K562 (cell line): ENCODE measurements around the gene NAGLU. TPM values are rescaled to one million over a fixed set of nuclear protein-coding genes. Genes with fewer than 3 reads are reported as not detected.

ENCODE experiments used
- CTBP1 ChIP-seq: fragments of 450-650 bp; IDR thresholded peaks from 2 replicates; pipeline ENCODE4 v1.6.1; 2016; ENCODE audit warnings: borderline replicate concordance
- E2F6 ChIP-seq, 2 experiments: IDR thresholded peaks; 2 replicates each; pipeline ENCODE4 v1.6.1; 2011; ENCODE audit warnings: borderline replicate concordance in 1 of 2, control low read depth in 1 of 2, low read depth in 1 of 2, low read length in 1 of 2, mild to moderate bottlenecking in 1 of 2, mixed read lengths in 1 of 2, moderate library complexity in 1 of 2; ENCODE audit not compliant: insufficient read depth in 1 of 2, insufficient read length in 1 of 2, poor library complexity in 1 of 2, severe bottlenecking in 1 of 2; ENCODE audit errors: extremely low read depth in 1 of 2
- KLF1 ChIP-seq: fragments of 450-650 bp; IDR thresholded peaks from 2 replicates; pipeline ENCODE4 v1.6.1; 2016; ENCODE audit warnings: missing genetic modification characterization, missing compliant biosample characterization
- MYNN ChIP-seq, 2 experiments: sonication (generic); formaldehyde crosslinking in 1 of 2; IDR thresholded peaks; 2 replicates each; pipeline versions ENCODE4 v1.5.0 to v1.6.1; 2016 to 2020; ENCODE audit warnings: antibody characterized with exemption in 1 of 2, missing genetic modification reagents in 1 of 2
- ZBTB11 ChIP-seq, 3 experiments: fragments of 200-800 bp in 1 of 3; fragments of 250-450 bp in 1 of 3; fragments of 450-650 bp in 1 of 3; sonication (Bioruptor Pico) in 1 of 3; sonication (Bioruptor generic) in 1 of 3; formaldehyde crosslinking in 1 of 3; IDR thresholded peaks; 2 replicates each; pipeline versions ENCODE4 v1.6.1 to v1.8.0; 2016 to 2022; ENCODE audit warnings: mild to moderate bottlenecking in 2 of 3, missing genetic modification characterization in 2 of 3, missing compliant biosample characterization in 1 of 3, moderate library complexity in 1 of 3
- ZBTB40 ChIP-seq, 2 experiments: fragments of 450-650 bp in 1 of 2; sonication (generic) in 1 of 2; formaldehyde crosslinking in 1 of 2; IDR thresholded peaks; 2 replicates each; pipeline versions ENCODE4 v1.7.1 to v1.9.0; 2016 to 2022; ENCODE audit warnings: inconsistent platforms in 1 of 2, mild to moderate bottlenecking in 1 of 2, missing genetic modification reagents in 1 of 2
- ZFP30 ChIP-seq: fragments of 250-450 bp; sonication (Bioruptor Pico); IDR thresholded peaks from 2 replicates; pipeline ENCODE4 v1.8.0; 2022; ENCODE audit warnings: moderate library complexity, mild to moderate bottlenecking, inconsistent platforms, borderline replicate concordance
- ZNF589 ChIP-seq: fragments of 200-800 bp; sonication (Bioruptor generic); IDR thresholded peaks from 2 replicates; pipeline ENCODE4 v1.6.1; 2016; ENCODE audit warnings: low read depth, missing genetic modification characterization, missing compliant biosample characterization
- polyA plus RNA-seq, 8 experiments: library from polyadenylated mRNA; depleted of rRNA in 4 of 8; stranded (reverse) in 5 of 8; unstranded in 3 of 8; fragments of >200 nt; fragmentation: Nextera tagmentation in 2 of 8; fragmentation: Illumina TruSeq in 1 of 8; extraction: Ambion mirVana in 2 of 8; extraction: Trizol in 1 of 8; gene quantifications; 2 replicates each; pipeline versions ENCODE4 v1.2.1 to v1.2.3, GENCODE V29; 2011 to 2014; ENCODE audit warnings: inconsistent platforms in 1 of 8, missing spikeins in 1 of 8
- total RNA-seq, 7 experiments: library from RNA; depleted of rRNA in 6 of 7; stranded (reverse); fragments of >200 nt in 6 of 7; fragmentation: Illumina TruSeq in 2 of 7; extraction: Trizol in 2 of 7; gene quantifications; 2 replicates each; pipeline versions ENCODE4 v1.2.1 to v1.2.3, GENCODE V29; 2011 to 2021; ENCODE audit warnings: low replicate concordance in 1 of 7

Gene NAGLU
- total and polyA plus RNA-seq, 9 of the 15 experiments (the other 6 are each of a cell fraction or from before 2014, with no cell fraction given) = 0.04 to 21.5 (median 8.5) TPM

GRCh38 chr17:42536372-42537155 lies 523 bp downstream of the NAGLU start (continued):
- TF ChIP-seq E2F6 (IDR thresholded peaks at IDR 0.05; ENCODE audit: borderline replicate concordance in 1 of 2, extremely low read depth in 1 of 2, insufficient read depth in 1 of 2, insufficient read length in 1 of 2, low read depth in 1 of 2, low read length in 1 of 2, poor library complexity in 1 of 2, severe bottlenecking in 1 of 2) (peak; percentile 23 to 58), ZNF589 (CRISPR knock-in tag) (no peak), MYNN (IDR thresholded peaks at IDR 0.05) (peak; percentile 48; the same call in 1 of the 2 replicates), MYNN (CRISPR knock-in tag; IDR thresholded peaks at IDR 0.05) (no peak), CTBP1 (peak; percentile 86), ZBTB11 (CRISPR knock-in tag; IDR thresholded peaks at IDR 0.05) (peak in 2 of 3 experiments; percentile 66 to 86; a peak in 3 of 6 replicates), ZFP30 (no peak), ZBTB40 (IDR thresholded peaks at IDR 0.05) (peak; percentile 71; the same call in 1 of the 2 replicates), ZBTB40 (CRISPR knock-in tag; IDR thresholded peaks at IDR 0.05) (no peak), KLF1 (tag) (peak; percentile 33; the same call in 1 of the 2 replicates)
